ENCODE results near the gene FAM174C. TPM values are rescaled to one million over a fixed set of nuclear protein-coding genes. Genes with fewer than 3 reads are reported as not detected.

FAM174C gene
- total RNA-seq, 3 donors from 2014 or later (not counting 1 experiment from before 2014, with no cell fraction given): 26.6 to 33.4 (median 27.1) TPM

DNA sequence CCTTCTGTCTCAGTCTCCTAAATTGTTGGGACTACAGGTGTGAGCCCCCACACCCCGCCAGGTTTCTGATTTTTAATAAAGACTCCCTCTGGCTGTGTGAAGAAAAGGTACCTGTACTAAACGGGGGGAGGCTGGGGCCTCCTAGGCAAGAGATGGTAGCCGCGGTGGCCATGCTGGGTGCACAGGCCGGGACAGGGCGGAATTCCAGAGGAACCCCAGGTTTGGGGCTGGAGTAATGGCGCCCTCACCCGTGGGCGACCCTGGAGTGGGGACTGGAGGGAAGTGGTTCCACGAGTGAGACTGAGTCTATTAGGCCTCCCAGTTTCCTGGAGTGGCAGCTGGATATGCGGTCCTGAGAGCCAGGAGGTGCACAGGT, 35.9 kb upstream of the FAM174C start:
- TF ChIP-seq, protein P1, sequence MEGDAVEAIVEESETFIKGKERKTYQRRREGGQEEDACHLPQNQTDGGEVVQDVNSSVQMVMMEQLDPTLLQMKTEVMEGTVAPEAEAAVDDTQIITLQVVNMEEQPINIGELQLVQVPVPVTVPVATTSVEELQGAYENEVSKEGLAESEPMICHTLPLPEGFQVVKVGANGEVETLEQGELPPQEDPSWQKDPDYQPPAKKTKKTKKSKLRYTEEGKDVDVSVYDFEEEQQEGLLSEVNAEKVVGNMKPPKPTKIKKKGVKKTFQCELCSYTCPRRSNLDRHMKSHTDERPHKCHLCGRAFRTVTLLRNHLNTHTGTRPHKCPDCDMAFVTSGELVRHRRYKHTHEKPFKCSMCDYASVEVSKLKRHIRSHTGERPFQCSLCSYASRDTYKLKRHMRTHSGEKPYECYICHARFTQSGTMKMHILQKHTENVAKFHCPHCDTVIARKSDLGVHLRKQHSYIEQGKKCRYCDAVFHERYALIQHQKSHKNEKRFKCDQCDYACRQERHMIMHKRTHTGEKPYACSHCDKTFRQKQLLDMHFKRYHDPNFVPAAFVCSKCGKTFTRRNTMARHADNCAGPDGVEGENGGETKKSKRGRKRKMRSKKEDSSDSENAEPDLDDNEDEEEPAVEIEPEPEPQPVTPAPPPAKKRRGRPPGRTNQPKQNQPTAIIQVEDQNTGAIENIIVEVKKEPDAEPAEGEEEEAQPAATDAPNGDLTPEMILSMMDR (IDR thresholded peaks at IDR 0.05): no peak
- DNase-seq: peak in 1 of 2 donors; percentile 38

DNA sequence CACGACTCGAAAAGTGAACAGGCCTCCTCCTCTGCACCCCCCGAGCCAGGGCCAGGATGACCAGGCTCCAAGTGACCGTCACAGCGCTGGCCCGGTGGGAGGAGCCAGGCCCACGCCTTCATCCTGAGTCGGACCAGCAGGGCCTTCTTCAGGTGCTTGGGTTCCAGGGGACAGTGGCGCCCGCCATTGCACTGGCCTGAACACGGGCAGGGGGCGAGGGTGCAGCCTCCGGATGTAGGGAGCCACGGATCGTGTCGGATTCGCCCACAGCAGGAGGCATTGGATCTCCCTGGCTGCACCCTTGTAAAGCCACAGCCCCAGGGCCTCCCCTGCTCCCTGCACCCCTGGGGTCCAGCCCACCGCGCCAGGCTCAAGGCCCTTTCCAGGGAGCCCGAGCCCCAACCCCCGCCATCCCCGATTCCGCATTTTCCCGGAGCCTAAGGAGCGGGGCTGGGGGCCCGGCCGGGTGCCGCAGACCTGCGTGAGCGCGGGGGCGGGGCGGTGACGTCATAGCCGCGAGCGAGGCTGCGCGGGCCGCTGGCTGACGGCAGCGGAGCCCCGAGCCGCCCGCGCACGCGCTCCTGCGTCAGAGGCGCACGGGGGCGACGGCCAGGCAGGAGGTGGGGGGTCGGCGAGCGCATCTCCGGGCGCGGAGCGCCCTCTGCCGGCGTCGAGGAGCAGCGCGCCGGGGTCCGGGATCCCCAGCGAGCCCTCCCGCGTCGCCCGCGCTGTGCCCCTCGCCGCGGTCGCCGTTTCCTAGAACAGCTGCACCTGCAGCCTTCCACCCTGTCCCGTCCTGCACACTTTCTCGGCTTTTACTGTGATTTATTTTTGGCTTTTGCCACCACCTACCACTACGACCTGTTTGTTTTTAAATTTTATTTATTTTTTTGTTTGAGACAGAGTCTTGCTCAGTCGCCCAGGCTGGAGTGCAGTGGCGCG, 35.3 kb upstream of the FAM174C start:
- Histone ChIP-seq H3K36me3 (ENCODE audit: control insufficient read depth, insufficient read depth, low read length) (peaks cover 5% of the 10 kb centered on the region), H3K4me1 (ENCODE audit: control insufficient read depth, insufficient read depth, low read length) (peaks cover 64% of the 10 kb centered on the region), H3K27me3 (ENCODE audit: control insufficient read depth, insufficient read depth, low read length) (peaks cover 18% of the 10 kb centered on the region), H3K4me3 (ENCODE audit: low read length) (no peak overlapping the region), H3K27ac (ENCODE audit: low read length) (no peak overlapping the region), H3K9me3 (ENCODE audit: control insufficient read depth, insufficient read depth, low read length) (no peaks in the 10 kb centered on the region)
- 14% methylated on average over 78 of the region's 84 CpGs for WGBS (ENCODE audit: insufficient coverage)
- Mint-ChIP-seq H3K27me3 (ENCODE audit: low read depth in 2 of 2) (peaks cover 10 to 14% of the 10 kb centered on the region in 2 donors), H3K4me1 (peaks cover 21 to 35% of the 10 kb centered on the region in 2 donors), H3K9me3 (no peaks in the 10 kb centered on the region), H3K36me3 (no peaks in the 10 kb centered on the region), H3K4me3 (peak overlapping the region; percentile 47), H3K27ac (peak overlapping the region in 1 of 2 donors; percentile 86)
- DNase-seq: peak; percentile 94 to 98
- intact Hi-C loops (cut with micrococcal nuclease): loop anchor here (2.0 to 10.0 kb wide), 2 partner anchors 135 to 315 kb away; partner anchors contain the start of gene ARID3A
- peak; percentile 65 to 82 (median 65) for ATAC-seq
- TF ChIP-seq, protein P1 (IDR thresholded peaks at IDR 0.05): peak; percentile 96

More for the DNA sequence above, 35.9 kb upstream of the FAM174C start:
- peak overlapping the region; percentile 67 to 86 for H3K27ac Mint-ChIP-seq
- no peak for ATAC-seq
- H3K4me1 Mint-ChIP-seq: peaks cover 17 to 29% of the 10 kb centered on the region in 2 donors
- Histone ChIP-seq H3K4me1 (ENCODE audit: control insufficient read depth, insufficient read depth, low read length) (peaks cover 57% of the 10 kb centered on the region), H3K9me3 (ENCODE audit: control insufficient read depth, insufficient read depth, low read length) (no peaks in the 10 kb centered on the region), H3K36me3 (ENCODE audit: control insufficient read depth, insufficient read depth, low read length) (peaks cover 5% of the 10 kb centered on the region), H3K4me3 (ENCODE audit: low read length) (no peak overlapping the region), H3K27me3 (ENCODE audit: control insufficient read depth, insufficient read depth, low read length) (peaks cover 18% of the 10 kb centered on the region), H3K27ac (ENCODE audit: low read length) (no peak overlapping the region)
- WGBS (ENCODE audit: insufficient coverage): 84% methylated on average over 11 of the region's 11 CpGs
- intact Hi-C loops (cut with micrococcal nuclease): no loop called here
- H3K36me3 Mint-ChIP-seq: no peaks in the 10 kb centered on the region
- peak overlapping the region; percentile 84 for H3K4me3 Mint-ChIP-seq
- H3K27me3 Mint-ChIP-seq (ENCODE audit: low read depth in 2 of 2): peaks cover 10 to 14% of the 10 kb centered on the region in 2 donors
- H3K9me3 Mint-ChIP-seq: no peaks in the 10 kb centered on the region

DNA sequence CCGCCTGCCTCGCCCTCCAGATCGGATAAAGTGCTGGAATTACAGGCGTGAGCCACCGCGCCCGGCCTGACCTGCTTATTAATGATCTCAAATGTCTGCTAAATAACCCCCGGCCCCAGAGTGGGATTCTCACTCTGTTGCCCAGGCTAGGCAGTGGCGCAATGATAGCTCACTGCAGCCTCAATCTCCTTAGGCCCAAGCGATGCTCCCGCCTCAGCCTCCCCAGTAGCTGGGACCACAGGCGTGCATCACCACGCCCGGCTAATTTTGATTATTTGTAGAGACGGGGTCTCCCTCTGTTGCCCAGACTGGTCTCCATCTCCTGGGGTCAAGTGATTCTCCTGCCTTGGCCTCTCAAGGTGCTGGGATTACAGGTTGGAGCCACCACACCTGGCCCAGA, 34.4 kb upstream of the FAM174C start:
- Histone ChIP-seq H3K27me3 (ENCODE audit: control insufficient read depth, insufficient read depth, low read length) (peaks cover 18% of the 10 kb centered on the region), H3K27ac (ENCODE audit: low read length) (no peak overlapping the region), H3K4me1 (ENCODE audit: control insufficient read depth, insufficient read depth, low read length) (peaks cover 69% of the 10 kb centered on the region), H3K36me3 (ENCODE audit: control insufficient read depth, insufficient read depth, low read length) (peaks cover 5% of the 10 kb centered on the region), H3K4me3 (ENCODE audit: low read length) (no peak overlapping the region), H3K9me3 (ENCODE audit: control insufficient read depth, insufficient read depth, low read length) (no peaks in the 10 kb centered on the region)
- Mint-ChIP-seq H3K27me3 (ENCODE audit: low read depth in 2 of 2) (peaks cover 10 to 14% of the 10 kb centered on the region in 2 donors), H3K9me3 (no peaks in the 10 kb centered on the region), H3K36me3 (no peaks in the 10 kb centered on the region), H3K27ac (peak overlapping the region; percentile 86 to 89), H3K4me1 (peaks cover 21 to 35% of the 10 kb centered on the region in 2 donors), H3K4me3 (peak overlapping the region; percentile 95)
- intact Hi-C loops (cut with micrococcal nuclease): loop anchor here (2.0 to 10.0 kb wide), 2 partner anchors 136 to 316 kb away; partner anchors contain the start of gene ARID3A
- TF ChIP-seq, protein P1 (IDR thresholded peaks at IDR 0.05): no peak
- 75% methylated on average over 15 of the region's 15 CpGs for WGBS (ENCODE audit: insufficient coverage)
- ATAC-seq (no peak), DNase-seq (peak in 1 of 2 donors; percentile 29)
